Prostate gland (tissue), 2 donors: ENCODE measurements around the gene IL6R.

Experiments
- POLR2A ChIP-seq: fragments of 450-650 bp; IDR thresholded peaks from one replicate; pipeline ENCODE4 v1.6.1; 2016; ENCODE audit warnings: antibody characterized with exemption, mild to moderate bottlenecking
- POLR2AphosphoS5 ChIP-seq: sonication (generic); formaldehyde crosslinking; IDR thresholded peaks from one replicate; pipeline ENCODE4 v1.6.1; 2017; ENCODE audit warnings: antibody characterized with exemption
- TF ChIP-seq, protein P1 (sequence below), 4 experiments: fragments of 200-600 bp in 2 of 4; fragments of 450-650 bp in 2 of 4; sonication (generic) in 2 of 4; IDR thresholded peaks; 1 replicate in 3 of 4; 2 replicates in 1 of 4; pipeline ENCODE4 v1.5.1; 2016 to 2019; ENCODE audit warnings: antibody characterized with exemption in 4 of 4, mild to moderate bottlenecking in 2 of 4, moderate library complexity in 2 of 4

- TF ChIP-seq, protein P1, sequence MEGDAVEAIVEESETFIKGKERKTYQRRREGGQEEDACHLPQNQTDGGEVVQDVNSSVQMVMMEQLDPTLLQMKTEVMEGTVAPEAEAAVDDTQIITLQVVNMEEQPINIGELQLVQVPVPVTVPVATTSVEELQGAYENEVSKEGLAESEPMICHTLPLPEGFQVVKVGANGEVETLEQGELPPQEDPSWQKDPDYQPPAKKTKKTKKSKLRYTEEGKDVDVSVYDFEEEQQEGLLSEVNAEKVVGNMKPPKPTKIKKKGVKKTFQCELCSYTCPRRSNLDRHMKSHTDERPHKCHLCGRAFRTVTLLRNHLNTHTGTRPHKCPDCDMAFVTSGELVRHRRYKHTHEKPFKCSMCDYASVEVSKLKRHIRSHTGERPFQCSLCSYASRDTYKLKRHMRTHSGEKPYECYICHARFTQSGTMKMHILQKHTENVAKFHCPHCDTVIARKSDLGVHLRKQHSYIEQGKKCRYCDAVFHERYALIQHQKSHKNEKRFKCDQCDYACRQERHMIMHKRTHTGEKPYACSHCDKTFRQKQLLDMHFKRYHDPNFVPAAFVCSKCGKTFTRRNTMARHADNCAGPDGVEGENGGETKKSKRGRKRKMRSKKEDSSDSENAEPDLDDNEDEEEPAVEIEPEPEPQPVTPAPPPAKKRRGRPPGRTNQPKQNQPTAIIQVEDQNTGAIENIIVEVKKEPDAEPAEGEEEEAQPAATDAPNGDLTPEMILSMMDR (IDR thresholded peaks at IDR 0.05), result no peak
- TF ChIP-seq POLR2AphosphoS5 (no peak), POLR2A (no peak)
These were observed 88.1 kb downstream of the IL6R start for GRCh38 chr1:154493276-154493675.
